Keratinocyte (primary cell): Measurements from ENCODE around the gene GIPC1. TPM values are rescaled to one million over a fixed set of nuclear protein-coding genes. Genes with fewer than 3 reads are reported as not detected.
A peak's percentile ranks its signal among the peaks of the same experiment; 100 is the strongest.

Source experiments
- DNase-seq: peaks from one replicate; pipeline ENCODE4 v3.0.0-alpha.2; 2011; ENCODE audit warnings: low read depth, missing footprints, low spot score
- FAIRE-seq: peaks from 2 replicates; lab custom pipeline; 2011; peaks lifted over from hg19 to GRCh38; lab: Jason Lieb, UNC
- H2AFZ ChIP-seq: 2 replicates; pipeline ENCODE4 v1.6.0; 2012; ENCODE audit warnings: low read length, control low read depth, inconsistent platforms; ENCODE audit not compliant: control insufficient read depth
- H3K27ac ChIP-seq: 2 replicates; pipeline ENCODE4 v1.5.1; 2011; ENCODE audit warnings: low read length; ENCODE audit not compliant: control insufficient read depth, insufficient read depth
- H3K27me3 ChIP-seq: 3 replicates; pipeline ENCODE4 v1.6.0; 2011; ENCODE audit warnings: low read length; ENCODE audit not compliant: control insufficient read depth, insufficient read depth; ENCODE audit errors: extremely low read depth
- H3K36me3 ChIP-seq, 2 experiments: 2 replicates in 1 of 2; 3 replicates in 1 of 2; pipeline ENCODE4 v1.5.1; 2011; ENCODE audit warnings: low read length in 2 of 2, mild to moderate bottlenecking in 1 of 2; ENCODE audit not compliant: control insufficient read depth in 2 of 2, insufficient read depth in 2 of 2; ENCODE audit errors: extremely low read depth in 1 of 2
- H3K4me1 ChIP-seq: 3 replicates; pipeline ENCODE4 v1.5.1; 2011; ENCODE audit warnings: low read length; ENCODE audit not compliant: control insufficient read depth, insufficient read depth; ENCODE audit errors: extremely low read depth
- H3K4me2 ChIP-seq: 3 replicates; pipeline ENCODE4 v1.6.0; 2011; ENCODE audit warnings: low read depth, low read length; ENCODE audit not compliant: control insufficient read depth, insufficient read depth; ENCODE audit errors: extremely low read depth
- H3K4me3 ChIP-seq, 3 experiments: fragments of 200-600 bp in 1 of 3; sonication (generic) in 1 of 3; 2 replicates in 2 of 3; 3 replicates in 1 of 3; pipeline ENCODE4 v1.5.1; 2011 to 2016; ENCODE audit warnings: low read length in 3 of 3, mild to moderate bottlenecking in 3 of 3, control low read depth in 2 of 3, inconsistent platforms in 1 of 3, low read depth in 1 of 3, mixed read lengths in 1 of 3, mixed run types in 1 of 3, moderate library complexity in 1 of 3; ENCODE audit not compliant: control insufficient read depth in 2 of 3, insufficient read depth in 2 of 3; ENCODE audit errors: extremely low read depth in 1 of 3
- H3K79me2 ChIP-seq: 2 replicates; pipeline ENCODE4 v1.6.0; 2012; ENCODE audit warnings: low read length; ENCODE audit not compliant: control insufficient read depth, insufficient read depth
- H3K9ac ChIP-seq: 3 replicates; pipeline ENCODE4 v1.6.0; 2011; ENCODE audit warnings: low read length; ENCODE audit not compliant: control insufficient read depth, insufficient read depth; ENCODE audit errors: extremely low read depth
- H3K9me1 ChIP-seq: 3 replicates; pipeline ENCODE4 v1.6.0; 2011; ENCODE audit warnings: low read length; ENCODE audit not compliant: control insufficient read depth, insufficient read depth; ENCODE audit errors: extremely low read depth
- H3K9me3 ChIP-seq: 2 replicates; pipeline ENCODE4 v1.5.1; 2012; ENCODE audit warnings: low read depth, low read length; ENCODE audit not compliant: control insufficient read depth
- H4K20me1 ChIP-seq: 3 replicates; pipeline ENCODE4 v1.6.0; 2011; ENCODE audit warnings: low read length; ENCODE audit not compliant: control insufficient read depth, insufficient read depth; ENCODE audit errors: extremely low read depth
- EZH2 ChIP-seq: IDR thresholded peaks from one replicate; pipeline ENCODE4 v1.6.1; 2012; ENCODE audit warnings: inconsistent platforms, mild to moderate bottlenecking, low read length, moderate library complexity
- dilution Hi-C: fragments of 300-500 bp; cut with MboI; formaldehyde crosslinking; loops from one replicate; pipeline ENCODE4 v1.7.0; 2020; ENCODE audit warnings: low sequenced_read_pairs; ENCODE audit not compliant: extremely low pct_ligation_motif_present
- polyA plus RNA-seq, 5 experiments: library from polyadenylated mRNA; depleted of rRNA in 3 of 5; stranded (reverse) in 3 of 5; stranded (forward) in 1 of 5; unstranded in 1 of 5; fragments of >200 nt; gene quantifications; 1 replicate in 1 of 5; 2 replicates in 3 of 5; 3 replicates in 1 of 5; pipeline versions ENCODE4 v1.2.1 to v1.2.3, GENCODE V29; 2011 to 2012; ENCODE audit warnings: missing spikeins in 2 of 5, low read depth in 1 of 5, low replicate concordance in 1 of 5
- TF ChIP-seq, protein P1 (sequence below), 3 experiments: IDR thresholded peaks in 1 of 3; conservative IDR thresholded peaks in 1 of 3; optimal IDR thresholded peaks in 1 of 3; 2 replicates in 2 of 3; 3 replicates in 1 of 3; pipeline versions ENCODE3 to v1.5.1; 2011; ENCODE audit warnings: low read length in 3 of 3, mild to moderate bottlenecking in 3 of 3, moderate library complexity in 2 of 3, control low read depth in 1 of 3, inconsistent platforms in 1 of 3; ENCODE audit not compliant: insufficient read depth in 2 of 3; ENCODE audit errors: extremely low read depth in 1 of 3

GIPC1 gene
- polyA plus RNA-seq, 1 donor (not counting 4 experiments of a cell fraction or from before 2014, with no cell fraction given), result 166 TPM

DNA sequence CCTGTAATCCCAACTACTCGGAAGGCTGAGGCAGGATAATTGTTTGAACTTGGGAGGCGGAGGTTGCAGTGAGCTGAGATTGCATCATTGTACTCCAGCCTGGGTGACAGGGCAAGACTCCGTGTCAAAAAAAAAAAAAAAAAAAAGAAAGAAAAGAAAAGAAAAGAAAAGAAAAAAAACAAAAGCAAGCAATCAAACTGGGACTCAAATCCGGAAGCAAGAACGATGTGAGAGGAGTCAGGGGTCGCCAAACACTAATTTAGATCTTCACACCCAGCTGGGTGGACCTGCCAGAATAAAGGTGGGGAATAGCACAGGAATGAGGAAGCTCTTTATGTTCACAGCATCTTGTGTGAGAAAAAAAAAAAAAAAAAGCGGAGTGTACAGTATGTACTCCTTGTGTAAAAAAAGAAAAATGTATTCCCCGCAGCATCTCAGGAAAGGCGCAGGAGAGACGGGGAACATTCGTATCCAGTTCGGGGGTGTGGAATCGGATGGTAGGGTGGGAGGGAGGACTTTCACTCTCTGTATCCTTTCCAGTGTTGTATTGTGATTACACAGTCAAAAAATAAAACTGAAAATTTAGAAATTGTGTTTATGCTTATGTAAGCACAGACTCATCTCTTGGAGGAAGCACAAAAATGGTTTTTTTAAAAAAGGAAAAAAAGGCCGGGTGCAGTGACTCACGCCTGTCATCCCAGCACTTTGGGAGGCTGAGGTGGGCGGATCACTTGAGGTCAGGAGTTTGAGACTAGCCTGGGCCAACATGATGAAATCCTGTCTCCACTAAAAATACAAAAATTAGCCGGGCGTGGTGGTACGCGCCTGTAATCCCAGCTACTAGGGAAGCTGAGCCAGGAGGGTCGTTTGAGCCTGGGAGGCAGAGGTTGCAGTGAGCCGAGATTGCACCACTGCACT, 14.6 kb upstream of the GIPC1 start:
- FAIRE-seq (no peak), DNase-seq (no peak)
- Histone ChIP-seq H3K79me2 (peaks cover 6% of the 10 kb centered on the region), H3K4me3 (peak overlapping the region in 1 of 3 experiments; percentile 60), H3K9ac (peak overlapping the region; percentile 71), H3K4me2 (peak overlapping the region; percentile 90), H3K27me3 (no peaks in the 10 kb centered on the region), H3K36me3 (peaks cover 12 to 17% of the 10 kb centered on the region in 2 experiments), H3K27ac (peak overlapping the region; percentile 88), H2AFZ (no peak overlapping the region), H3K9me3 (no peaks in the 10 kb centered on the region), H3K4me1 (peaks cover 48% of the 10 kb centered on the region), H4K20me1 (peaks cover 4% of the 10 kb centered on the region), H3K9me1 (no peaks in the 10 kb centered on the region)
- no peak for TF ChIP-seq EZH2
- TF ChIP-seq, protein P1, sequence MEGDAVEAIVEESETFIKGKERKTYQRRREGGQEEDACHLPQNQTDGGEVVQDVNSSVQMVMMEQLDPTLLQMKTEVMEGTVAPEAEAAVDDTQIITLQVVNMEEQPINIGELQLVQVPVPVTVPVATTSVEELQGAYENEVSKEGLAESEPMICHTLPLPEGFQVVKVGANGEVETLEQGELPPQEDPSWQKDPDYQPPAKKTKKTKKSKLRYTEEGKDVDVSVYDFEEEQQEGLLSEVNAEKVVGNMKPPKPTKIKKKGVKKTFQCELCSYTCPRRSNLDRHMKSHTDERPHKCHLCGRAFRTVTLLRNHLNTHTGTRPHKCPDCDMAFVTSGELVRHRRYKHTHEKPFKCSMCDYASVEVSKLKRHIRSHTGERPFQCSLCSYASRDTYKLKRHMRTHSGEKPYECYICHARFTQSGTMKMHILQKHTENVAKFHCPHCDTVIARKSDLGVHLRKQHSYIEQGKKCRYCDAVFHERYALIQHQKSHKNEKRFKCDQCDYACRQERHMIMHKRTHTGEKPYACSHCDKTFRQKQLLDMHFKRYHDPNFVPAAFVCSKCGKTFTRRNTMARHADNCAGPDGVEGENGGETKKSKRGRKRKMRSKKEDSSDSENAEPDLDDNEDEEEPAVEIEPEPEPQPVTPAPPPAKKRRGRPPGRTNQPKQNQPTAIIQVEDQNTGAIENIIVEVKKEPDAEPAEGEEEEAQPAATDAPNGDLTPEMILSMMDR (optimal IDR thresholded peaks at IDR 0.05 in 1 of 3, IDR thresholded peaks at IDR 0.05 in 1 of 3, conservative IDR thresholded peaks at IDR 0.05 in 1 of 3; ENCODE audit: extremely low read depth in 1 of 3, insufficient read depth in 2 of 3, low read length in 3 of 3), result no peak
- dilution Hi-C loops, result no loop called here

DNA sequence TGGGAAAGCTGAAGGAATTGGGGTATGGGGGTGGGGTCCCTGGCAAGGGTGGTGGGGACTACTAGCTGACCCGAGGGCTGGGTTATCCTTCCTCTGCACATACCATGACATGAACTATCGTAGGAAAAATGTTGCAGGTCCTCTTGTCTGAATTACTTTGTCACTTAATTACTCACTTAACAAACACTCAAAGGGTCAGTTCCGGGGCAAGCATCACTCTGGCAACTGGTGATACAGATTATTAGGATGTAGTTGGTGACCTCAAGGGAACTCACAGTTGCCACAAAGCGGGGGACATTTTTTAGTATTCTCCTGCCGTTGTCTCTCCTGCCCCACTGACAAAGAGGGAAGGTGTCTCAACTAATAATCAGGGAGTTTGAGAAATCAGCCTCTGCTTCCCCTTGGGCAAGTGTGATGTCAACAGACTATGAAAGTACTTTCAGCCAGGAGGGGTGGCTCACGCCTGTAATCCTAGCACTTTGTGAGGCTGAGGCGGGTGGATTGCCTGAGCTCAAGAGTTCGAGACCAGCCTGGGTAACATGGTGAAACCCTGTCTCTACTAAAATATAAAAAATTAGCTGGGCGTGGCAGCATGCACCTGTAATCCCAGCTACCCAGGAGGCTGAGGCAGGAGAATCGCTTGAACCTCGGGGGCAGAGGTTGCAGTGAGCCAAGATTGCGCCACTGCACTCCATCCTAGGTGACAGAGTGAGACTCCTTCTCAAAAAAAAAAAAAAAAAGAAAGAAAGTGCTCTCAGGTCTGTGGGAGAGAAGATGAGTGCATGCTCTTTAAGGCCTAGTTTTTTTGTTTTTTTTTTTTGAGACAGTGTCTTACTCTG, 12.0 kb upstream of the GIPC1 start:
- dilution Hi-C loops, result no loop called here
- FAIRE-seq, result no peak
- H3K36me3 ChIP-seq, result no peaks in the 10 kb centered on the region
- H3K4me2 ChIP-seq, result peak overlapping the region; percentile 1
- no peaks in the 10 kb centered on the region for H3K79me2 ChIP-seq
- TF ChIP-seq, protein P1 (optimal IDR thresholded peaks at IDR 0.05 in 1 of 3, IDR thresholded peaks at IDR 0.05 in 1 of 3, conservative IDR thresholded peaks at IDR 0.05 in 1 of 3; ENCODE audit: extremely low read depth in 1 of 3, insufficient read depth in 2 of 3, low read length in 3 of 3), result no peak
- TF ChIP-seq EZH2, result no peak
- H2AFZ ChIP-seq, result no peak overlapping the region
- no peaks in the 10 kb centered on the region for H4K20me1 ChIP-seq
- peaks cover 49% of the 10 kb centered on the region for H3K4me1 ChIP-seq
- no peak for DNase-seq
- peak overlapping the region; percentile 11 for H3K9ac ChIP-seq
- H3K4me3 ChIP-seq, result no peak overlapping the region
- no peaks in the 10 kb centered on the region for H3K27me3 ChIP-seq
- no peaks in the 10 kb centered on the region for H3K9me1 ChIP-seq
- peak overlapping the region; percentile 92 for H3K27ac ChIP-seq
- H3K9me3 ChIP-seq, result no peaks in the 10 kb centered on the region
